OCI-LY3 (cell line): ENCODE measurements around the gene AKT1S1.

ENCODE experiments used
- EZH2phosphoT487 ChIP-seq: fragments of 200-600 bp; shearing (Covaris generic); IDR thresholded peaks from 2 replicates; pipeline ENCODE4 v1.6.1; 2018; ENCODE audit warnings: antibody characterized with exemption, mixed run types, low read depth
- TF ChIP-seq, protein P1 (sequence below): fragments of 200-600, 300-600 bp; sonication (generic); IDR thresholded peaks from 2 replicates; pipeline ENCODE4 v1.5.1; 2014; ENCODE audit warnings: antibody characterized with exemption, low read length, low read depth

GRCh38 chr19:49845414-49845813 lies 31.7 kb downstream of the AKT1S1 start:
- TF ChIP-seq, protein P1, sequence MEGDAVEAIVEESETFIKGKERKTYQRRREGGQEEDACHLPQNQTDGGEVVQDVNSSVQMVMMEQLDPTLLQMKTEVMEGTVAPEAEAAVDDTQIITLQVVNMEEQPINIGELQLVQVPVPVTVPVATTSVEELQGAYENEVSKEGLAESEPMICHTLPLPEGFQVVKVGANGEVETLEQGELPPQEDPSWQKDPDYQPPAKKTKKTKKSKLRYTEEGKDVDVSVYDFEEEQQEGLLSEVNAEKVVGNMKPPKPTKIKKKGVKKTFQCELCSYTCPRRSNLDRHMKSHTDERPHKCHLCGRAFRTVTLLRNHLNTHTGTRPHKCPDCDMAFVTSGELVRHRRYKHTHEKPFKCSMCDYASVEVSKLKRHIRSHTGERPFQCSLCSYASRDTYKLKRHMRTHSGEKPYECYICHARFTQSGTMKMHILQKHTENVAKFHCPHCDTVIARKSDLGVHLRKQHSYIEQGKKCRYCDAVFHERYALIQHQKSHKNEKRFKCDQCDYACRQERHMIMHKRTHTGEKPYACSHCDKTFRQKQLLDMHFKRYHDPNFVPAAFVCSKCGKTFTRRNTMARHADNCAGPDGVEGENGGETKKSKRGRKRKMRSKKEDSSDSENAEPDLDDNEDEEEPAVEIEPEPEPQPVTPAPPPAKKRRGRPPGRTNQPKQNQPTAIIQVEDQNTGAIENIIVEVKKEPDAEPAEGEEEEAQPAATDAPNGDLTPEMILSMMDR, result no peak
- no peak for TF ChIP-seq EZH2phosphoT487
